Pancreas (tissue), 10 donors: ENCODE data around the gene BST1. TPM values are rescaled to one million over a fixed set of nuclear protein-coding genes. Genes with fewer than 3 reads are reported as not detected.

Source experiments
- ATAC-seq, 4 donors: fragments of 200-7000 bp; cut with Tn5 transposase; one replicate each; pipeline versions ENCODE4 v1.8.0 to v1.9.1; 2020; ENCODE audit warnings: mild to moderate bottlenecking in 4 of 4, moderate library complexity in 4 of 4
- DNase-seq, 6 donors: peaks; one replicate each; pipeline ENCODE4 v3.0.0-alpha.2; 2020
- FAIRE-seq: peaks from 2 replicates; lab custom pipeline; 2012; peaks lifted over from hg19 to GRCh38; lab: Jason Lieb, UNC
- H3K27ac ChIP-seq, 4 donors: fragments of 200-600 bp; sonication (generic); 1 replicate in 3 of 4; 2 replicates in 1 of 4; pipeline versions ENCODE4 v1.5.0 to v1.8.0; 2020
- H3K27me3 ChIP-seq, 4 donors: fragments of 200-600 bp; one replicate each; pipeline ENCODE4 v1.8.0; 2021
- H3K36me3 ChIP-seq, 3 donors: fragments of 200-600 bp; sonication (generic) in 1 of 3; one replicate each; pipeline versions ENCODE4 v1.5.0 to v1.8.0; 2020 to 2021
- H3K4me1 ChIP-seq, 3 donors: fragments of 200-600 bp; one replicate each; pipeline ENCODE4 v1.8.0; 2021
- H3K4me3 ChIP-seq, 4 donors: fragments of 200-600 bp; sonication (generic) in 2 of 4; one replicate each; pipeline versions ENCODE4 v1.5.0 to v1.8.0; 2020 to 2021
- H3K9me3 ChIP-seq, 4 donors: fragments of 200-600 bp; one replicate each; pipeline ENCODE4 v1.8.0; 2021
- WGBS, 2 donors: extraction: QIAGEN DNeasy Blood & Tissue Kit; methylation state at CpG; one replicate each; pipeline ENCODE4 v1.1.7; 2013; 5-methylcytosine and 5-hydroxymethylcytosine counted together
- intact Hi-C, 3 donors: fragments of 100-400 bp; cut with DNase I; formaldehyde crosslinking; loops; one replicate each; pipeline versions ENCODE4 v1.11.1 to v1.14.2; 2022
- polyA plus RNA-seq, 2 donors: library from polyadenylated mRNA; stranded (reverse); fragments of 200-250 nt; gene quantifications; one replicate each; pipeline ENCODE4 v1.2.3, GENCODE V29; 2013
- total RNA-seq, 6 donors: library from RNA; stranded (reverse); fragmentation: NEBNext Ultra II Directional in 4 of 6; extraction: Animal tissue kit (Norgen Biotek cat#: 25700) in 4 of 6; gene quantifications; one replicate each; pipeline versions ENCODE4 v1.2.1 to v1.2.4, GENCODE V29; 2021 to 2023
- TF ChIP-seq, protein P1 (sequence below), 4 donors: fragments of 200-600 bp; sonication (generic) in 3 of 4; IDR thresholded peaks; one replicate each; pipeline versions ENCODE4 v1.5.0 to v1.8.0; 2021; ENCODE audit warnings: antibody characterized with exemption in 4 of 4
- donor health status: healthy with polysubstance abuse.
- donor health status: DM: no; HTN: no; CAD: no; lungs with moderate emphysema.
- donor health status: DM: no; HTN: no; CAD: no.
- donor health status: control.
- donor health status: control.
- donor health status: Bipolar disorder and iron deficiency.
- donor health status: DM: yes; HTN: yes; CAD: no.
- donor health status: DM: no; HTN: no; CAD: no.
- donor health status: DM: no; HTN: no; CAD: no.
- donor health status: DM: yes; HTN: yes; CAD: no.

BST1 gene
- total and polyA plus RNA-seq, 8 donors, result 0.24 to 2.8 (median 0.49) TPM

DNA sequence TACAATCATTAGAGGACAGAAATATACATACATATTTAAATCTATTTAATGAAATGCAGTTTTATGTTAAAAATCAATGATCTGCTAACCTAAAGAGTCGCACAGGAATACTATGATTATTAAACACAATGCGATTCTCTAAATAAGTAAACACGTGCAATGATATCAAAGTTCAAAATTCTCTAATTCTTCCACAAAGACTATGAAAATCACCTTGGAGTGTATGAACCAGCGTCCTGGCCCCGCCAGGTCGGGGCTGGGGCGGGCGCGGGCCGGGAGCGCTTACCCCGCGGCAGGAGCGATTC lies 21.8 kb upstream of the BST1 start:
- no peaks in the 10 kb centered on the region for H3K36me3 ChIP-seq
- ATAC-seq, result no peak
- TF ChIP-seq, protein P1, sequence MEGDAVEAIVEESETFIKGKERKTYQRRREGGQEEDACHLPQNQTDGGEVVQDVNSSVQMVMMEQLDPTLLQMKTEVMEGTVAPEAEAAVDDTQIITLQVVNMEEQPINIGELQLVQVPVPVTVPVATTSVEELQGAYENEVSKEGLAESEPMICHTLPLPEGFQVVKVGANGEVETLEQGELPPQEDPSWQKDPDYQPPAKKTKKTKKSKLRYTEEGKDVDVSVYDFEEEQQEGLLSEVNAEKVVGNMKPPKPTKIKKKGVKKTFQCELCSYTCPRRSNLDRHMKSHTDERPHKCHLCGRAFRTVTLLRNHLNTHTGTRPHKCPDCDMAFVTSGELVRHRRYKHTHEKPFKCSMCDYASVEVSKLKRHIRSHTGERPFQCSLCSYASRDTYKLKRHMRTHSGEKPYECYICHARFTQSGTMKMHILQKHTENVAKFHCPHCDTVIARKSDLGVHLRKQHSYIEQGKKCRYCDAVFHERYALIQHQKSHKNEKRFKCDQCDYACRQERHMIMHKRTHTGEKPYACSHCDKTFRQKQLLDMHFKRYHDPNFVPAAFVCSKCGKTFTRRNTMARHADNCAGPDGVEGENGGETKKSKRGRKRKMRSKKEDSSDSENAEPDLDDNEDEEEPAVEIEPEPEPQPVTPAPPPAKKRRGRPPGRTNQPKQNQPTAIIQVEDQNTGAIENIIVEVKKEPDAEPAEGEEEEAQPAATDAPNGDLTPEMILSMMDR (IDR thresholded peaks at IDR 0.05), result no peak
- H3K4me3 ChIP-seq, result peak overlapping the region; percentile 49 to 78 (median 66)
- no peak for FAIRE-seq
- no peaks in the 10 kb centered on the region for H3K27me3 ChIP-seq
- no peak for DNase-seq
- peak overlapping the region in 2 of 4 donors; percentile 92 to 95 for H3K27ac ChIP-seq
- peaks cover 9 to 21% (median 11%) of the 10 kb centered on the region in 3 donors for H3K4me1 ChIP-seq
- 1% methylated on average over 14 of the region's 14 CpGs for WGBS, 2 donors
- intact Hi-C loops, result no loop called here
- no peaks in the 10 kb centered on the region for H3K9me3 ChIP-seq

DNA sequence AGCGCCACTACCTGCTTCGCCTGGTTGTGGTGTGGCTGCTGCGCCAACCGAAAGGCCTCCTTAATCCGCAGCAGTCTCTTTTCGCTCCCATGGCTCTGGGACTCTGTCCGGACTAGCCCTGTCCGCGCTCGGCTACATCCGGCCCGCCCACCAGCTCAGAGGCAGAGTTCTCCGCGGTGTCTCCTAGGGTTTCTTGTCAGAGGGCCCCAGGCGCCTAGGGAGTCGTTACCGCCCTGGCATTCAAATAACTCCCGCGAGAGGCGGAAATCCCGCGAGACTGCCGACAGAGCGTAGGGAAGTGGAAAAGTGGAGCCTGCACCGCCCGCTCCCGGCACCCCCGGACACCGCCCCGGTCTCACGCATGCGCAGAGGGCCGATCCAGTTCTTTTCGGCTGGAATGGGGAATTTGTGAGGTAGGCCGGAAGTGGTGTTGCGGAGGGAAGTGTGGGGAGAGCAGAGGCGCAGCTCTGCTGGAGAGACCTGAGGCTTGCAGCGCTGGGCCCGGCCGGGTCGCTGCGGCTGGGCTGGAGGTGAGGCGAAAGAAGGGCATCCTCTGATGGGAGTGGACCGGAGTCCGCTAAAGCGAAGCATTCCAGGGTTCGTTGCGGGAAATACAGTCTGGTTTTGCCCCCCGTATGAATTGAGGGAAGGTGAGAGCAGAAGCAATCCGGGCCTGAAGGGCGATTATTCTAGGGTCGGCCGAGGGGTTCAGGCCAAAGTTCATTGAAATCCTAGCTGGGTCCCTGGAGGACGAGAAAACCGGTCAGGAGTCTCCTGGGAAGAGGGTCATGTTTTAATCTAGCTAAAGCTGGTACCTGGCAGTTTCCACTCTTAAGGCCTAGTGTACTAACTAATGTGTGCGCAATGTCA lies 21.3 kb upstream of the BST1 start, which contains the start of gene FAM200B:
Gene FAM200B (plus strand): TSS at position 456 of the 870 bp plus-strand sequence. CDS start 5,151 bp downstream, outside the sequence.
- ATAC-seq (peak; percentile 93 to 98 (median 98)), DNase-seq (peak; percentile 98 to 100 (median 100)), FAIRE-seq (peak; percentile 63)
- peak within 1 kb of the TSS; percentile 49 to 78 (median 66) for H3K4me3 ChIP-seq
- H3K36me3 ChIP-seq, result peaks cover 0 to 3% (median 0%) of the 10 kb centered on the region in 3 donors
- WGBS, 2 donors, result 0 to 1% methylated on average over 56 of the region's 56 CpGs
- peaks cover 9 to 21% (median 11%) of the 10 kb centered on the region in 3 donors for H3K4me1 ChIP-seq
- TF ChIP-seq, protein P1 (IDR thresholded peaks at IDR 0.05), result peak in 1 of 4 donors; percentile 26
- intact Hi-C loops, result no loop called here
- H3K9me3 ChIP-seq, result no peaks in the 10 kb centered on the region
- H3K27me3 ChIP-seq, result no peaks in the 10 kb centered on the region
- peak within 1 kb of the TSS; percentile 84 to 95 (median 89) for H3K27ac ChIP-seq

DNA sequence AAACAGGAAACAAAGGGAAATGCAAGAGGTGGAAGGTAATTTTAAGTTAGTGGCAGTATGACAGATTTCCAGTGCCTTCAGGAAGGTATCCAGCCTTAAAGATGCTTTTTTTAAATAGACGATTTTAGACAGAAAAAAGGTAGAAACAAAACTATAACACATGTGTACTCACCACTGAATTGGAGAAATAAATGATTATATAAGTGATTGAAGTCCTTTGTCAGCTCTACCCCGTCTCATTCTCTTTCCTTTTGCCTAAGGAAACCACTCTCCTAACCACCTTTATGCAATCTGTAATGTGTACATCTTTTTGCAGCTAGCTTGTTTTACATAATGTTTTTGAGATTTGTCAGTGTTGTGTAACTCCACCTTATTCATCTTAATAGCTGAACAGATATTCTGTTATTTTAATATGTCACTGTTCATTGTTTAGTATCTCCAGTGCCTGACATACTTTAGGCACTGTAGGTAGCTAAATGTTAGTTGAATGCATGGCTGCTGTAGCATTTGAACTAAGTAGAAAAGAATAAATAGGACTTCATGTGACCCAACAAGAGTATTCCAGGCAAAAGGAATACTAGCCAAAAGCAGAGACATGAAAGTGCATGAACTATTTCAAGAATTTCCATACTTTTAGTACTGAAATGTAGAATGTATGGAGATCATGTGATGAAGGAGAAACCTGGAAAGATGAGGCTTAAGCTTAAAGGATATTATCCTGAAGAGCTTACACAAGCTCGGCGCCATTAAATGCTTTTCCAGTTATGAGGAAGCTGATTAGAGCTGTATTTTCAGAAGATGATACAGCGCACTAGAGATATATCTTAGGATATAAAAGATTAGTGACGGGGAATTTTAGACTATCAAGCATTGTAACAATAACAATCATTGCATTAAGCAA lies 20.4 kb upstream of the BST1 start:
- no peaks in the 10 kb centered on the region for H3K27me3 ChIP-seq
- H3K27ac ChIP-seq, result peak overlapping the region; percentile 84 to 95 (median 89)
- H3K4me1 ChIP-seq, result peaks cover 9 to 21% (median 11%) of the 10 kb centered on the region in 3 donors
- no peaks in the 10 kb centered on the region for H3K9me3 ChIP-seq
- ATAC-seq (no peak), FAIRE-seq (no peak), DNase-seq (no peak)
- 33 to 34% methylated on average over 6 of the region's 6 CpGs for WGBS, 2 donors
- TF ChIP-seq, protein P1 (IDR thresholded peaks at IDR 0.05), result no peak
- peak overlapping the region; percentile 49 to 78 (median 66) for H3K4me3 ChIP-seq
- intact Hi-C loops, result no loop called here
- H3K36me3 ChIP-seq, result peaks cover 0 to 4% (median 0%) of the 10 kb centered on the region in 3 donors

DNA sequence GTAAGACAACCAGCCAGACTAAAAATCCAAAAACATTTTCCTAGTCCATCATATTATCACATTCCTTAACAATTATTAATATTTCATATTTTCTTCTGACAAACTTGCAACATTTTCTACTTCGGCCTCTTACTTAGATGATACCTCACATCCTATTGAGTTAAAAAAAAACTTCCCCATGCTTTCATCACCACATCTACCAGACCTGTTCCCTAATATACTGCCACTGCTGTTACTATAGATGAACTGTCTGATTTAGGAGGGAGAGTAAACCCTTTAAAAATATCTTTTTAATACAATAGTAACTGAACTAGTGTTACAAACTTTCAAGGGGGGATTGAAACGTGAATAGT lies 19.7 kb upstream of the BST1 start:
- no peak for DNase-seq
- H3K9me3 ChIP-seq, result no peaks in the 10 kb centered on the region
- H3K27ac ChIP-seq, result peak overlapping the region in 1 of 4 donors; percentile 95
- H3K4me1 ChIP-seq, result peaks cover 8 to 21% (median 9%) of the 10 kb centered on the region in 3 donors
- H3K4me3 ChIP-seq, result peak overlapping the region in 1 of 4 donors; percentile 78
- WGBS, 2 donors, result 73 to 81% methylated on average over 2 of the region's 2 CpGs
- no peak for ATAC-seq
- H3K27me3 ChIP-seq, result no peaks in the 10 kb centered on the region
- TF ChIP-seq, protein P1 (IDR thresholded peaks at IDR 0.05), result no peak
- H3K36me3 ChIP-seq, result peaks cover 0 to 4% (median 0%) of the 10 kb centered on the region in 3 donors
- intact Hi-C loops, result no loop called here
- FAIRE-seq, result no peak
